Esophagus muscularis mucosa (tissue), 3 donors: ENCODE results near the gene ZNF524.

Experiments
- CTCF ChIP-seq, 3 experiments: fragments of 200-600 bp in 2 of 3; fragments of 450-650 bp in 1 of 3; sonication (generic) in 2 of 3; IDR thresholded peaks; one replicate each; pipeline ENCODE4 v1.5.1; 2017 to 2019; ENCODE audit warnings: antibody characterized with exemption in 3 of 3, mild to moderate bottlenecking in 2 of 3, moderate library complexity in 1 of 3
- EP300 ChIP-seq: sonication (generic); formaldehyde crosslinking; IDR thresholded peaks from one replicate; pipeline ENCODE4 v1.6.1; 2017; ENCODE audit warnings: antibody characterized with exemption

DNA sequence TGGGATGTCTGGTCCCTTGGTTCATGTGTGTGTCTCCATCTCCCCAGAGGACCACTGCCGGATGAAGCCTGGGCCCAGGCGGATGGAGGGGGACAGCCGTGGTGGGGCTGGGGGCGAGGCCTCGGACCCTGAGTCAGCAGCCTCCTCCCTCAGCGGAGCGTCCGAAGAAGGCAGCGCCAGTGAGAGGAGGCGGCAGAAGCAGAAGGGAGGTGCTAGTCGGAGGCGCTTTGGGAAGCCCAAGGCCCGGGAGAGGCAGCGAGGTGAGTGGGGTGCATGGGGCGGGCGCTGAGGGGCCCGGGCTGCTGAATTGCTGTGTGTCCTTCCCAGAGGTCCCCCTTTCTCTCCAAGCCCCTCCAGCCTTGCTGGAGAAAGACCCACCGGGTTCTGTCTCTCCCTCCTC, 51.1 kb downstream of the ZNF524 start:
- TF ChIP-seq EP300 (no peak), CTCF (IDR thresholded peaks at IDR 0.05) (no peak)
